ENCODE data around the gene CERS5.

DNA sequence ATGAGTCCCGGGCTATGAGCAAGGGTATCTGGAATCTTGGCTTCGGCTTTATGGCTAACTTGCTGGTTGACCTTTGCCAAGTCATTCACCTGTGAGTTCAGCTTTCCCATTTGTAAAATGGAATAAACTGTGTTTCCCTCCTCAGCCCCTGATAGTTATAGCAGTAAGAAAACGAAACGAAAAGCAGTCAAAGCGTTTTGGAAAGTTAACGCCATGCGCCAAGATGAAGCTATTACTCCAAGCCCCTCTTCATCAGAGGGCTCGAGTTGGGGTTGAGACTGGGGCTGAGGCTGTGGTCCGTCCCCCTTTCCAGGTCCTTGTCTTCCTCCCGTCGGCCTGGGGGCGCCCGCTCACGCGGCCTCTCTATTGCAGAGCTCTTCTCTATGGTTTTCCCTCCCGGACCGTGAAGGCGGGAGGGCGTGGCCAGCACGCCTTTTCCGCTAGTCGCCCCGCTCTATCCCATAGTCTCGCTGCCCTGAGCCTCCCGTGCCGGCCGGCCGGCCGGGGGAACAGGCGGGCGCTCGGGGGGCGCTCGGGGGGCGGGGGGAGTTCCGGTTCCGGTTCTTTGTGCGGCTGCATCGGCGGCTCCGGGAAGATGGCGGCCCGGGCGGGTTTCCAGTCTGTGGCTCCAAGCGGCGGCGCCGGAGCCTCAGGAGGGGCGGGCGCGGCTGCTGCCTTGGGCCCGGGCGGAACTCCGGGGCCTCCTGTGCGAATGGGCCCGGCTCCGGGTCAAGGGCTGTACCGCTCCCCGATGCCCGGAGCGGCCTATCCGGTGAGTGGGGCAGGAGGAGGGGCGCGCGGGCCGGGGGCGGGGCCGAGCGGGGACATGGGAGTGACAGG lies 82.2 kb downstream of the CERS5 start, which contains the start of gene SMARCD1:
- TF ChIP-seq TAF1 (IDR thresholded peaks at IDR 0.05; ENCODE audit: low read depth, low read length) = peak; percentile 19
- TF ChIP-seq POLR2A (IDR thresholded peaks at IDR 0.05; ENCODE audit: low read depth, low read length) = peak; percentile 54; the same call in 1 of the 2 replicates
- no peak for TF ChIP-seq PAX5 (IDR thresholded peaks at IDR 0.05; ENCODE audit: insufficient read depth, low read length, severe bottlenecking)

All from GM12891 (cell line).